GM12878 (cell line): Measurements from ENCODE around the gene DNTT. TPM values are rescaled to one million over a fixed set of nuclear protein-coding genes. Genes with fewer than 3 reads are reported as not detected.

Experiments
- FOXM1 ChIP-seq: IDR thresholded peaks from 2 replicates; pipeline ENCODE4 v1.6.1; 2012; ENCODE audit warnings: low read depth, mild to moderate bottlenecking, inconsistent platforms, low read length, moderate library complexity
- LARP7 ChIP-seq: fragments of 450-650 bp; IDR thresholded peaks from 2 replicates; pipeline ENCODE4 v1.6.1; 2017; ENCODE audit warnings: mild to moderate bottlenecking
- MTA2 ChIP-seq: fragments of 450-650 bp; IDR thresholded peaks from 2 replicates; pipeline ENCODE4 v1.6.1; 2016; ENCODE audit warnings: low read depth, mild to moderate bottlenecking, moderate library complexity
- MXI1 ChIP-seq: fragments of 150-350 bp; IDR thresholded peaks from 2 replicates; pipeline ENCODE4 v1.6.1; 2011; ENCODE audit warnings: low read depth, mild to moderate bottlenecking, inconsistent platforms, low read length, improper control_type of control experiment
- NFIC ChIP-seq: IDR thresholded peaks from 2 replicates; pipeline ENCODE4 v1.6.1; 2012; ENCODE audit warnings: low read depth, mild to moderate bottlenecking, inconsistent platforms, low read length, moderate library complexity
- PAX8 ChIP-seq: fragments of 450-650 bp; IDR thresholded peaks from 2 replicates; pipeline ENCODE4 v1.6.1; 2017; ENCODE audit warnings: mild to moderate bottlenecking, moderate library complexity
- POLR2AphosphoS5 ChIP-seq: IDR thresholded peaks from 2 replicates; pipeline ENCODE4 v1.6.1; 2011; ENCODE audit warnings: mild to moderate bottlenecking, low read length, inconsistent platforms
- RAD21 ChIP-seq: IDR thresholded peaks from 2 replicates; pipeline ENCODE4 v1.6.1; 2011; ENCODE audit warnings: mild to moderate bottlenecking, low read depth, low read length, moderate library complexity; ENCODE audit not compliant: insufficient read depth
- RAD51 ChIP-seq: fragments of 450-650 bp; IDR thresholded peaks from 2 replicates; pipeline ENCODE4 v1.6.1; 2016; ENCODE audit warnings: moderate library complexity, mild to moderate bottlenecking, inconsistent platforms
- RELB ChIP-seq: fragments of 450-650 bp; IDR thresholded peaks from 2 replicates; pipeline ENCODE4 v1.6.1; 2017; ENCODE audit warnings: low read depth, mild to moderate bottlenecking, moderate library complexity
- SIN3A ChIP-seq: IDR thresholded peaks from 2 replicates; pipeline ENCODE4 v1.6.1; 2012; ENCODE audit warnings: low read depth, low read length, improper control_type of control experiment
- SREBF1 ChIP-seq: IDR thresholded peaks from 2 replicates; pipeline ENCODE4 v1.6.1; 2012; ENCODE audit warnings: mild to moderate bottlenecking, low read length
- SRF ChIP-seq, 2 experiments: IDR thresholded peaks; 2 replicates each; pipeline ENCODE4 v1.6.1; 2011; ENCODE audit warnings: low read depth in 2 of 2, low read length in 2 of 2, mild to moderate bottlenecking in 1 of 2, moderate library complexity in 1 of 2
- STAT3 ChIP-seq: IDR thresholded peaks from 2 replicates; pipeline ENCODE4 v1.6.1; 2011; ENCODE audit warnings: low read depth, low read length, improper control_type of control experiment
- ZNF24 ChIP-seq: fragments of 450-650 bp; IDR thresholded peaks from 2 replicates; pipeline ENCODE4 v1.6.1; 2017; ENCODE audit warnings: antibody characterized with exemption, mild to moderate bottlenecking
- ZNF592 ChIP-seq: fragments of 450-650 bp; IDR thresholded peaks from 2 replicates; pipeline ENCODE4 v1.6.1; 2017; ENCODE audit warnings: mild to moderate bottlenecking, moderate library complexity
- polyA plus RNA-seq, 11 experiments: library from polyadenylated mRNA; depleted of rRNA in 4 of 11; unstranded in 6 of 11; stranded (reverse) in 5 of 11; fragments of >200 nt; fragmentation: Nextera tagmentation in 4 of 11; fragmentation: Illumina TruSeq in 1 of 11; extraction: Ambion mirVana in 4 of 11; extraction: Trizol in 1 of 11; gene quantifications; 1 replicate in 1 of 11; 2 replicates in 10 of 11; pipeline versions ENCODE4 v1.2.1 to v1.2.3, GENCODE V29; 2011 to 2016; ENCODE audit warnings: inconsistent platforms in 2 of 11, missing spikeins in 2 of 11, low read depth in 1 of 11
- total RNA-seq, 4 experiments: library from RNA; depleted of rRNA in 3 of 4; stranded (reverse); fragments of >200 nt in 3 of 4; fragmentation: Illumina TruSeq in 1 of 4; extraction: Trizol in 1 of 4; gene quantifications; 2 replicates each; pipeline versions ENCODE4 v1.2.1 to v1.2.3, GENCODE V29; 2013 to 2021
- TF ChIP-seq, protein P1 (sequence below): IDR thresholded peaks from 2 replicates; pipeline ENCODE4 v1.6.1; 2011; ENCODE audit warnings: mild to moderate bottlenecking, low read depth, low read length, moderate library complexity; ENCODE audit not compliant: insufficient replicate concordance
- TF ChIP-seq, protein P2 (sequence below): IDR thresholded peaks from 2 replicates; pipeline ENCODE4 v1.6.1; 2011; ENCODE audit warnings: low read depth, mild to moderate bottlenecking, low read length, moderate library complexity, borderline replicate concordance; ENCODE audit errors: extremely low read depth

Gene DNTT
- total and polyA plus RNA-seq, 10 of the 15 experiments (the other 5 are each of a cell fraction or from before 2014, with no cell fraction given) = 0.06 to 0.13 (median 0.09) TPM; not detected in 5

- TF ChIP-seq ZNF592 (no peak), PAX8 (no peak), SIN3A (no peak), RELB (no peak), POLR2AphosphoS5 (no peak), ZNF24 (peak; percentile 70), LARP7 (no peak), RAD51 (no peak), FOXM1 (no peak), STAT3 (no peak), RAD21 (peak; percentile 92), SREBF1 (no peak), MXI1 (no peak), MTA2 (no peak), NFIC (no peak), SRF (IDR thresholded peaks at IDR 0.05; ENCODE audit: low read depth in 2 of 2, low read length in 2 of 2) (no peak)
- TF ChIP-seq, protein P1, sequence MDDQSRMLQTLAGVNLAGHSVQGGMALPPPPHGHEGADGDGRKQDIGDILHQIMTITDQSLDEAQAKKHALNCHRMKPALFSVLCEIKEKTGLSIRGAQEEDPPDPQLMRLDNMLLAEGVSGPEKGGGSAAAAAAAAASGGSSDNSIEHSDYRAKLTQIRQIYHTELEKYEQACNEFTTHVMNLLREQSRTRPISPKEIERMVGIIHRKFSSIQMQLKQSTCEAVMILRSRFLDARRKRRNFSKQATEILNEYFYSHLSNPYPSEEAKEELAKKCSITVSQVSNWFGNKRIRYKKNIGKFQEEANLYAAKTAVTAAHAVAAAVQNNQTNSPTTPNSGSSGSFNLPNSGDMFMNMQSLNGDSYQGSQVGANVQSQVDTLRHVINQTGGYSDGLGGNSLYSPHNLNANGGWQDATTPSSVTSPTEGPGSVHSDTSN = no peak
- TF ChIP-seq, protein P2, sequence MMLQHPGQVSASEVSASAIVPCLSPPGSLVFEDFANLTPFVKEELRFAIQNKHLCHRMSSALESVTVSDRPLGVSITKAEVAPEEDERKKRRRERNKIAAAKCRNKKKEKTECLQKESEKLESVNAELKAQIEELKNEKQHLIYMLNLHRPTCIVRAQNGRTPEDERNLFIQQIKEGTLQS = no peak
Measured at GRCh38 chr10:96292971-96293920, 11.0 kb upstream of the DNTT start (continued).
